ENCODE measurements around the gene MAP1LC3A. TPM values are rescaled to one million over a fixed set of nuclear protein-coding genes. Genes with fewer than 3 reads are reported as not detected.
A peak's percentile ranks its signal among the peaks of the same experiment; 100 is the strongest.

The MAP1LC3A gene
- total RNA-seq, 3 donors from 2014 or later = 30.6 to 61.6 (median 47.8) TPM

DNA sequence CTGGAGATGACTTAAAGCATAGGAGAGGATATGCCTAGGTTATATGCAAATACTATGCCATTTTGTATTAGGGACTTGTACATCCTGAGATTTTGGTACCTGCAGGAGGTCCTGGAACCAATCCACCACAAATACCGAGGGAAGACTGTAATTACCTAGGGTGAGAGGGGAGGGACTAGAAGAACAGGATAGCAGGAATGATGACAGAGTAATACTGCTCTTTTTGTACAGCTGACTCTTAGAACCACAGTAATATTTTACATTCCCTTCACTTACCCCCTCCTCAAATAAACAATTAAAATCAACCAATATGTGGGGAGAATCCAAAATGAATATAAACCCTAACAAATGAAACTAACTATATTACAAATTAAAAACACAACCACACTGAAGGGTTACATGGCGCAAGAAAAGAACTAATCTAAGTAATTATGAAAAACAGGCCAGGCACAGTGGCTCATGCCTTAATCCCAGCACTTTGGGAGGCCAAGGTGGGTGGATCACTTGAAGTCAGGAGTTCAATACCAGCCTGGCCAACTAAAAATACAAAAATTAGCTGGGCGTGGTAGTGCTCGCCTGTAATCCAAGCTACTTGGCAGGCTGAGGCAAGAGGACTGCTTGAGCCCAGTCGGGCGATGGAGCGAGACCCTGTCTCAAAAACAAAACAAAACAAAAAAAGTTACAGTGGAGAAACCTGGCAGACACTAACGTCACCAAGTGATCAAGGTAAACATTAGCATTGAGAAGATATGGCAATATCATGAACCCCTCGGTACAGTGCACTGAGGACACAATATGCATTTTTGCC lies 37.1 kb downstream of the MAP1LC3A start:
- DNase-seq = no peak
- TF ChIP-seq, protein P1, sequence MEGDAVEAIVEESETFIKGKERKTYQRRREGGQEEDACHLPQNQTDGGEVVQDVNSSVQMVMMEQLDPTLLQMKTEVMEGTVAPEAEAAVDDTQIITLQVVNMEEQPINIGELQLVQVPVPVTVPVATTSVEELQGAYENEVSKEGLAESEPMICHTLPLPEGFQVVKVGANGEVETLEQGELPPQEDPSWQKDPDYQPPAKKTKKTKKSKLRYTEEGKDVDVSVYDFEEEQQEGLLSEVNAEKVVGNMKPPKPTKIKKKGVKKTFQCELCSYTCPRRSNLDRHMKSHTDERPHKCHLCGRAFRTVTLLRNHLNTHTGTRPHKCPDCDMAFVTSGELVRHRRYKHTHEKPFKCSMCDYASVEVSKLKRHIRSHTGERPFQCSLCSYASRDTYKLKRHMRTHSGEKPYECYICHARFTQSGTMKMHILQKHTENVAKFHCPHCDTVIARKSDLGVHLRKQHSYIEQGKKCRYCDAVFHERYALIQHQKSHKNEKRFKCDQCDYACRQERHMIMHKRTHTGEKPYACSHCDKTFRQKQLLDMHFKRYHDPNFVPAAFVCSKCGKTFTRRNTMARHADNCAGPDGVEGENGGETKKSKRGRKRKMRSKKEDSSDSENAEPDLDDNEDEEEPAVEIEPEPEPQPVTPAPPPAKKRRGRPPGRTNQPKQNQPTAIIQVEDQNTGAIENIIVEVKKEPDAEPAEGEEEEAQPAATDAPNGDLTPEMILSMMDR (IDR thresholded peaks at IDR 0.05) = no peak
- intact Hi-C loops (cut with DNase I, micrococcal nuclease) = no loop called here
- Histone ChIP-seq H3K4me3 (no peak overlapping the region), H3K36me3 (ENCODE audit: low read depth) (no peaks in the 10 kb centered on the region), H3K4me1 (ENCODE audit: low read depth) (no peaks in the 10 kb centered on the region), H3K9me3 (no peaks in the 10 kb centered on the region)
- ATAC-seq = no peak

DNA sequence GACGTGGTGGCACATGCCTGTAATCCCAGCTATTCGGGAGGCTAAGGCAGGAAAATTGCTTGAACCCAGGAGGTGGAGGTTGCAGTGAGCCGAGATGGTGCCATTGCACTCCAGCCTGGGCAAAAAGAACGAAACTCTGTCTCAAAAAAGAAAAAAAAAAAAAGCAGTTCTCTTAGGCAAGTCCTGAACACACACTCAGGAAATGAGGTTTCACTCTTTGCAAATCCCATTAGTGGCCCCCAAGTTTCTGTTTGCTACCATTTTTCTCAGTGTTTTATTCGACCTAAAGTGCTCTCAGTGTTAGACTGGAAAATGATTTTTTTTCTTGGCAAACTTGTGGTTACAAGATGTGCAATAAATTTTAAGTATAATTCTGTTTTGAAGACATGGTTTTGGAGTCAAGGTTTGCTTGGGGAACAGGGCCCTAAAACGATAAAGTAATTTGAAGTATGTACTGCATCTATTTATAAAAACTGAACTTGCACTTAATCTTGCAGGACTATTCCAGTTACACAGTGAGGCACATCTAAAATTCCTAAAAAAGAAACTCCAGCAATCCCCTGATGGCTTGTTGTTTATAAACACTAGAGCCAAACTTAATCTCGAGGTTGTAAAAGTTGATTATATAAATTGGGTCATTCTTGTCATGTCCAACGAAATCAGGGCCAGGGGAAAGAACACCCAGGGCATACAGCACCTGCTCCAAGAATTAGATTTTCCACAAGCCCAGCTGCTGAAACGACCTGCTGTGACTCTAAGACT lies 42.6 kb downstream of the MAP1LC3A start:
- TF ChIP-seq, protein P1 (IDR thresholded peaks at IDR 0.05) = no peak
- H3K4me3 ChIP-seq = no peak overlapping the region
- no peaks in the 10 kb centered on the region for H3K9me3 ChIP-seq
- no peaks in the 10 kb centered on the region for H3K36me3 ChIP-seq (ENCODE audit: low read depth)
- DNase-seq = no peak
- peaks cover 16% of the 10 kb centered on the region for H3K4me1 ChIP-seq (ENCODE audit: low read depth)
- peak; percentile 34 for ATAC-seq
- intact Hi-C loops (cut with DNase I, micrococcal nuclease) = no loop called here

DNA sequence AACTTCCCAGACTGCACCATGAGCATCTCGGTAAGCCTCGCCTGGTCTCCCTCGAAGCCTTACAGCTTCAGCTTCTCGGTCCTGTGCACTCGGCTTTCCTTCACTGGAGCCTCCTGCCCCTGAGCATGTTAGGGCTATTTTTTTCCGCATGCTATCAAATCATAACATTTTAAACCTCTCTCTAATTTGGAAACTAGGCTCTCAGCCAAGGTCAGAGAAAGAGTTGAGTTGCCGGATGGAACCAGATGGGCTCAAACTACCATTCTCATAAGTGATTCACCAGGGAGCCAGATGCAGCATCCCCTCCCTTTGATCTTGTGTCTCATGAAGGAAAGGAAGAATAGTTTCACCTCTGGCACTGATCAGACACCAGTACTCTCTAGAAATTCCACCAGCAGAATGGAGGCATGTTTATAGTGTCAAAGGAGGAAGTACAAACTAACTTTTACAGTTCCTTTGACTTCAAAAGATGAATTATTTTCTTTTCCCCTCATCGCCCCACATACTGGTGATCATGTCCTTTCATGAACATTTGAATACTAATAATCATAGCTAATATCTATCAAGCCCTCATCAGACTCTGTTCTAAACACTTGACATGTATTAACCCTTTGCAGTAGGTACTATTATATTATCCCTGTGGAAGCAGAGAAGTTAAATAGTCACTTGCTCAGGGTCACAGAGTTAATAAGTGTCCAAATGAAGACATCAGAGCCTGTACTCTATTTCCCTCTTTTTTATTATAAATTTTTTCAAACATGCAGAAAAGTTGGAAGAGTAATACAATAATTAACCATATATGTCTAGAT lies 46.7 kb downstream of the MAP1LC3A start:
- H3K4me3 ChIP-seq = no peak overlapping the region
- peaks cover 16% of the 10 kb centered on the region for H3K4me1 ChIP-seq (ENCODE audit: low read depth)
- no peak for DNase-seq
- intact Hi-C loops (cut with DNase I, micrococcal nuclease) = no loop called here
- peak; percentile 62 for ATAC-seq
- TF ChIP-seq, protein P1 (IDR thresholded peaks at IDR 0.05) = no peak
- no peaks in the 10 kb centered on the region for H3K36me3 ChIP-seq (ENCODE audit: low read depth)
- no peaks in the 10 kb centered on the region for H3K9me3 ChIP-seq

DNA sequence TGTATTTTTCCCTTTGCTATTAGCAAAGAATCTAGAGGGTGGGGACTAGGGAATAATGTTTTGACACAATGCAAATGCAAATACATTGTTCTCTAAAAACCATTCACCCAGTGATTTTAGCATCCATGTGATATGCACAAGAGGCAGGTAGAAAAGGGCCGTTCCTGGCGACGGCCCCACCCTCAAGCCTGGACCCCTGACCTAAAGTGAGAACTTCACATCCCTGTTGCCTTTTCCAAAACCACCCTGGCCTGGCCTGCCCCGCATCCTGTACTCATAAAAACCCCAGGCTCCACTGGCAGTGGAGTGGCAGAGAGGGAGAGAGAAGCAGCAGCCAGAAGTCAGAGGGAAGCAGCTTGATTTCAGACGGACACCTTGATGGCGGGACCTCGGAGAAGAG lies 48.5 kb downstream of the MAP1LC3A start:
- no peak for ATAC-seq
- Histone ChIP-seq H3K4me3 (no peak overlapping the region), H3K4me1 (ENCODE audit: low read depth) (peaks cover 8% of the 10 kb centered on the region), H3K9me3 (no peaks in the 10 kb centered on the region), H3K36me3 (ENCODE audit: low read depth) (no peaks in the 10 kb centered on the region)
- no peak for DNase-seq
- intact Hi-C loops (cut with DNase I, micrococcal nuclease) = no loop called here
- TF ChIP-seq, protein P1 (IDR thresholded peaks at IDR 0.05) = no peak

Other genes with a start within 250 kb of the MAP1LC3A start
- gene ITCH, start 195.4 kb upstream of the MAP1LC3A start, total RNA-seq = 10 to 100 TPM; 60.0 to 81.0 (median 75.0) TPM
- 100 to 1,000 TPM; 110 to 137 (median 119) TPM for gene DYNLRB1, start 42.3 kb upstream of the MAP1LC3A start, total RNA-seq
- gene PIGU, start 118.4 kb downstream of the MAP1LC3A start, total RNA-seq = 10 to 100 TPM; 14.4 to 26.3 (median 24.3) TPM
- 100 to 1,000 TPM in 2 of 3 donors, 10 to 100 TPM in 1; 65.9 to 155 (median 114) TPM for gene TP53INP2, start 145.6 kb downstream of the MAP1LC3A start, total RNA-seq

Measured in mucosa of descending colon (tissue), 3 donors.